T follicular helper cell (primary cell): ENCODE measurements around the gene PER1.

ENCODE experiments used
- DNase-seq: peaks from one replicate; pipeline ENCODE4 v3.0.0-alpha.2; 2020; ENCODE audit warnings: low read depth

Gene PER1

DNA sequence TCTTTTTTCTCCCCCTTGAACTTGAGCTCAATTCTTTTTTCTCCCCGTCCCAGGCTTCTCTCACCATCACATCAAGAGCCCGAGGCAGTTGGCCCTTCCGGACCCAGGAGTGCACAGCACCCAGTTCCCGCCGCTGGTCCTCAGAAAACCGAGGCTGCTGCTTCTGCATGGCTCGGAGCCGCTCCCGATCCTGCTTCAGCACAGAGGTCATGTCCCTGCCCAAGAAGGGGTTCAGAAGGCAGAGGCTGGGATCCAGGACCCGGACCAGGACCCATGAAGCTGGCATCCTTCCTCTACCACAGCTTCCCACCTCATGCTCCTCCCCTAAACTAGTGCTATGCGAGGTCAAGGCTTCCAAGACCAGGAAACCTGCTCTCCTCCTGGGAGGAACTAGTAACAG, 10.5 kb downstream of the PER1 start:
- no peak for DNase-seq

DNA sequence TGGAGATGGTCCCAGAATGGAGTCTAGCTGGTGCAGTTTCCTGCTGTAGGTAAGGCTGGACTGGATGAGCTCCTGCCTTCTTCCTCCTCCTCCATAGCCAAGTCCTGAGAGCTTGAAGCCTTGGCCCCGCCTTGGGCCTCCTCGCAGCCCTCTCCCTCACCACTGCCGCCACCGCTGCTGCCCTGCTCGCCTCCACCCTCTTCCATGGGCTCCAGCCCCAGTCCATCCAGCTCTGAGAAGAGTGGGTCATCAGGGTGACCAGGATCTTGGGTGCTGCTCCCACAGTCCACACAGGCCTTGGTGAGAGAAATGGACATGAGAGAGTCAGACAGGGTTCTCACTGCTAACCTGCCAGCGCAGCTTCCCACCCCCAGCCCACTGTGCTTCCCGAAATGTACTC, 11.2 kb downstream of the PER1 start:
- DNase-seq: no peak

DNA sequence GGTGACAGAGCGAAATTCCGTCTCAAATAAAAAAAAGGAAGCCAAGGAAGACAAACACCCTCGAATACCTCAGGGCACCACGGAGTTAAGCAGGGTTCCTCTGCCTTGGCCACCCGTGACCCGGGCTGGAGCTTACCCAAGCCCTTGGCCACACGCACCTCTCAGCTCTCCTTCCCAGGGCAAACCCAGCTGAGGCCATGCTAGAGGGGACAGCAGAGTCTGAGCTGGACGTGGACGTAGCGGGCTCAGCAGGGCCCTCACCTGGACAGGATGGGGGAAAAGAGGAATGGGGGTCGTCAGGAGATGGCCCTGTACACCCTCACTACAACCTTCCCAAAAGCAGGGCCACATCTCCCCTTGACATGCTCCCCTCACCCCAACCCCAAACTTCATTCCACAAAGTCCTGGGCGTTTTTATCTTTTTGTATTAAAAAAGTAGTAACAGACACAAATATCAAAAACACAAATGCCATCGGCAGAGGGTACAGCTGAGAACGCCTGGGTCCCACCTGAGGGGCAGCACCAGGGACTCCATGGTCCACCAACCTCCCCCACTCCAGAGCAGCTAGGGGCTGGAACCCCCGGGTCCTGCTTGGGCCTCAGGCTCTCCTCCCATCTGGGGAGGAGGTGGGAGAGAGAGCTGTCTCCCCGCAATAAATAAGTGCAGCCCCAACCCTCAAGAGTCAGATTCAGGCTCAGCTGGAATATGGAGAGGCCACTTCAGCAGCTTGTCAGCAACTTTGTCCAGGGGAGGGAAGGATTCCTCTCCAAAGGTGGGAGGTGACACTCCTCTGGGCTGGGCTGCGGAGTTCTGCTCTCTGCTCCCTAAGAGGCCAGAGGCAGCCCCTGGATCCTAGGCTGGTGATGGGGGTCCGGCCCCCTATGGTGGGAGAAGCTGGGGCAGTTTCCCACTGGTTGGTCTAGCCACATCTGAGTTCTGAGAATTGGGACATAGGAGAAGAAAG, 11.9 kb downstream of the PER1 start:
- DNase-seq: no peak

DNA sequence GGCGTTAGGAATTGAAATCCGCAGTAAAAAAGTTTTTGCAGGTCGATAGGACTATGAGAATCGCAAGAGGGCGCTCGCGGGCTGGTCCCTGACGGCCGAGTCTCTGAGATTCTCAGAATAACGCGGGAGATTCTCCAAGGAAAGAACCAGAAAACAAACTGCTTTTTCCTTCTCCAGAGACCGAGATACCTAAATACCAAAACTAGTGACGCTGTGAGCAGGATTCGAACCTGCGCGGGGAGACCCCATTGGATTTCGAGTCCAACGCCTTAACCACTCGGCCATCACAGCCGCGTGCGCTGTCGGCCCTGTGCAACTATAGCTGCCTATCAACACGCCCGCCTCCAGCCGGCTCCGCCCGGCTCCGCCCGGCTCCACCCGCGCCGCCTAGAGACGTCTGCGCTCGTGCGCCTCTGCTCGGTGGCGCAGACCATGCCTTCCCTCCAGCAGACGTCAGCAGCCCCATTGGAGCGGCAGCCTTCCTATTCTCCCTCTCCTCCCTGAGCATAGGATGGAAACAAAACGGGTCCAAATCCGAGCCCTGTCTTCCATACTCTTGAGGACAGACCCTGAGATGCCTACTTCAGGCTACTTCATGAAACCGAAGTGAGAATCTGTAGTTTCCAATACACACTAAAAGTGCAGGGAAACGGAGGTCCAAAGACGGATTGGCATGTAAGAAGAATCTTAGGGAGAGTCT, 13.4 kb downstream of the PER1 start:
- peak; percentile 90 for DNase-seq

DNA sequence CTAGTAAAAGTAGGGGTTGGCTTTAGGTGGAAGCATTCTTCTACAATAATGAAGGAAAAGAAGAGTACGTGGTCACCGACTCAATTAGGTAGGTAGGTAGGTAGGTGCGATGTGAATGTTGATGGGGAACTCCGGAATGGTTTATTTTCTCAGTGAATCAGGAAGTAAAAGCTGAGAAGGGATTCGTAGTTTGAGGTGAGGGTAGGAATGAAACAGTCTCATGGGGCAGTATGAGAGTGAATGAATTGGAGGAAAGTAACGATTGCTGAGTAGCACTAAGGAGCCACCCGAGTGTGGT, 13.9 kb downstream of the PER1 start:
- DNase-seq: no peak

DNA sequence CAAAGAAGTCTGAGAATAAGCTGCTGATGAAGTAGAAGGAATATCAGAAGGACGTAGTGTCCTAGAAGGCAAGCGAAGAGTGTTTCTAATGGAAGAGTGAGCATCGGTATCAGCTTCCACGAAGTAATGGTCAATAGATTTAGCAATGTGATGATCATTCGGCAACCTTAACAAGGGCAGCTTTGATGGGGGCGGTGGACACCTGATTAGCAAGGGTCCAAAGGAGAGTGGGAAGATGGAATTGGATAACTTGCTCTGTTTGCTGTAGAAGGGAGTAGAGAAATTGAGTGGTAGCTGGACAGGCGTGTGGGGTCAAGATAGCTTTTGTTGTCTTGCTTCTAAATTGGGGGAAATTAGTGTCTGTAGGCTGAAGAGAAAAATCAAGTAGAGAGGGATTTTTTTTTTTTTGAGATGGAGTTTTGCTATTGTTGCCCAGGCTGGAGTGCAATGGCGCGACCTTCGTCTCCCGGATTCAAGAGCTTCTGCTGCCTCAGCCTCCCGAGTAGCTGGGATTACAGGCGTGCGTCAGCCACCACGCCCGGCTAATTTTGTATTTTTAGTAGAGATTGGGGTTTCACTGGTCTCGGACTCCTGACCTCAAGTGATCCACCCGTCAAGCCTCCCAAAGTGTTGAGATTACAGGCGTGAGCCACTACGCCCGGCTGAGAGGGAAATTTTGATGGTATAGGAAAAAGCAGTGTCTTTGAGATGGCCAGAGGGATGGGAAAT, 14.4 kb downstream of the PER1 start:
- DNase-seq: no peak

DNA sequence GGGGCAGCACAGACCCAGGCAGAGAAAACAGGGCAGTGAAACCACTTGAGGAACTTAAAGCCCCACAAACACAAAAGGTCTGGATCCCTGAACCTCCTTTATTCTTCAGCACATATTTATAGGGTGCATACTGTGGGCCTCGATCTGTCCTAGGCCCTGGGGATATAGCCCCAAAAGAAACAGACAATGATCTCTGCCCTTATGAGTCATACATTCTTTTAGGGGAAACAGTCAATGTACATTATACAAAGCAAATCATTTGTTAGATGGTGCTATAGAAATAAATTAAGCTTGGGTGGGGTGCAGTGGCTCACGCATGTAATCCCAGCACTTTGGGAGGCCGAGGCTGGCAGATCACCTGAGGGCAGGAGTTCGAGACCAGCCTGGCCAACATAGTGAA, 18.3 kb downstream of the PER1 start:
- DNase-seq: no peak

DNA sequence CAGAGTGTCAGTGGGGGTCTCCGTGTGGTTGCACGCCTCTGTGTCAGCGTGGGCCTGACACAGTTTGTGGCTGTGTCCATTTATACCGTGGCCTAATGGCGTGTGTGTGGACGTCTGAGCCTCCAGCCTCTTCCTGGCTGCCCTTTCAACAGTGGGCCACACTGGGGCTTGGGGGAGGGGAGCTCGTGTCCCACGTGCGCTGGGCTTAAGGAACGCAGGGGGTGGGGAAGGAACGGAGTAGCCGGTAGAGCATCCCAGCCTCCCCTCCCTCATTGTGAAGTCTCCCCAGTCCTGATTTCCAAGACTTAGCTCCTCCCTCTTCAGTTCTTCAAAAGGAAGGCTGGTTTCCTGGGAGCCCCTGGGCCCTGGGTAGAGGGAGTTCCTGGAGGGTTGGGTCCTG, 18.8 kb downstream of the PER1 start:
- no peak for DNase-seq

DNA sequence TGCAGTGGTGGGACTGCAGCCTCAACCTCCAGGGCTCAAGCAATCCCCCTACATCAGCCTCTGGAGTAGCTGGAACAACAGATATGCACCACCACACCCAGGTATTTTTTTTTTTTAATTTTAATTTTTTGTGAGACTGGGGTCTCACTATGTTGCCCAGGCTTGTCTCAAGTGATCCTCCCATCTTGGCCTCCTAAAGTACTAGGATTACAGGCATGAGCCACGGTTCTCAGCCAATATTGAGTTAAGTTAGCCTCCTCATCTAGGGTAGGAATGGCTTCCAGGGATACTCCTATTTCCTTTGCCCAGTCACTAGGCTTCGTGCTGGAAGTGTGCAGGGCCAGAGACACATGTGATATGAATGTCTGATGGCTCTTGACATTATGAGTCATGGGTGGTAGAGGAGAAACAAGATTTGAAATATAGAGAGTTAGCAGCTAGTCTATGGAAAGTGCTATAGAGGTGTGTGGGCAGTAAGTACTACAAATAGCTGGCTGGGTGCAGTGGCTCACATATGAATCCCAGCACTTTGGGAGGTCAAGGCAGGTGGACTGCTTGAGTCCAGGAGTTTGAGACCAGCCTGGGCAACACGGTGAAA, 20.3 kb downstream of the PER1 start:
- no peak for DNase-seq

DNA sequence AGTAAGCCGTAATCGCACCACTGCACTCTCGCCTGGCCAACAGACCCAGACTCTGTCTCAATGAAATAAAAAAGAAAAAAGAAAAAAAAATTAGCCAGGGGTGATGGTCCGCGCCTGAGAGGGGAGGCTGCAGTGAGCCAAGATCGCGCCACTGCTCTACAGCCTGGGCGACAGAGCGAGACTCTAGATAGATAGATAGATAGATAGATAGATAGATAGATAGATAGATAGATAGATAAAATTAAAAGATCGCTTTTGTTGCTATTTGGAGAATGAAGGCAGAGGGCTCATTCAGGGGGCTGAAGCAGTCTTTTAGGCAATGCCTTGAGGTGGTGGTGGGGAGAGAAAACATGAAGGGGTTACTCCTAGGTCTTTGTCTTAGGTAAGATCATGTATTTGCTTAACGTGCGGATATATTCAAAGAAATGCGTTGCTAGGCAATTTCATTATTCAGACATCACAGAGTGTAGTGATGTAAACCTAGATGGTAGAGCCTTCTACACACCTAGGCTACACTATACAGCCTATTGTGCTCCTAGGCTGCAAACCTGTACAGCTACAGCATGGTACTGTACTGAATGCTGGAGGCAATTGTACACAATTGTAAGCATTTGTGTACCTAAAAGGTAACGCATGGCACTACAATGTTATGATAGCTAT, 23.9 kb downstream of the PER1 start:
- no peak for DNase-seq

DNA sequence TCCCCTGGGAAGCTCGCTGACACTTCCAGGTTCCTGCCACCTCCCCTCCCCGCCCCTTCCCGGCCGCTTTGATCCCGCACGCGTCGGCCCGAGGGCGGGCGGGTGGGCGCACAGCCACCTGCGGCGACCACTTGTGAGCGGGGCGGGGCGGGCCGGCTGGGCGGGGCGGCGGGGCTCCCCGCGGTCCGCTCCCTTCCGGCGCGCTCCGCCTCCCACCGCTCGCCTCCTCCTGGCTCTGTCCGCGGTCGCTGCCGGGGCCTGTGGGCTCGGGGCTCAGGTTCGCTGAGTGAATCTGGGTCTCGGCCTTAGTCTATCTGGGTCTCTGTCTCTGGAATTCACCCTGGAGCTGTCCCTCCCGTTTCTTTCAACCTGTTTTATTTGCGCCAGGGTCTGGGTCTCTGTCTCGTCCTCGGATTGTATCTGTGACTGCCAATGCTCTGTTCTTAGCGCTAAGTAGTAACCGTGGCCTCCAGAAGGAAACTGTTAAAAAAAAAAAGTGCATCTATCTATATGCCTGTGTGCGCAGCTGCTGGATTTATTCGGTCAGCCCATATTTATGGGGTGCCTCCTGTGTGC, 25.6 kb downstream of the PER1 start:
- DNase-seq: no peak

DNA sequence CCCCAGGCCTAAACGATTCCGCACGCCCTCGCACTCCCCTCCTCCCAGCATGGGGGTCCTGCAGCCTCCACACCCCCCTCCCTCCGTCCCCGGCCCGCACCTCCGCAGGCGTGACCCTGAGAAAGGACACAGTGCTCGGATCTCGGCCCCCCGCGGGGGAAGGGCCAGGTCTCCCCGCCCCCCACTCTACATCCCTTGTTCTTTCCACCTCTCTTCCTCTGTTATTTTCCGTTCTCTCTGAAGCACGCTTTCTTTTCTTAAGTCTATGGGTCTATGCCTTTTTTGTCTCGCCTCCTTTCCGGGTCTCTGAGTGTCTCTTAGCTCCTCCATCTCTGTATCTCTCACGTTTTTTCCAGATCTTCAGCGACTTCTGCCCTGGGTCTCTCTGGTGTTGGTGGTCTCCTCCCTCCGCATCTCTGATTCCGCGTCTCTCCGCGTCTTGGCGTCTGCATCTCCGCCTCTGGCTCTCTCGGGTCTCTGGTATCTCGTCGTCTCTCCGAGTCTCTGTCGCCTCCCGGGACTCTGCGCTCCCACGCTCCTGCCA, 26.2 kb downstream of the PER1 start:
- no peak for DNase-seq

DNA sequence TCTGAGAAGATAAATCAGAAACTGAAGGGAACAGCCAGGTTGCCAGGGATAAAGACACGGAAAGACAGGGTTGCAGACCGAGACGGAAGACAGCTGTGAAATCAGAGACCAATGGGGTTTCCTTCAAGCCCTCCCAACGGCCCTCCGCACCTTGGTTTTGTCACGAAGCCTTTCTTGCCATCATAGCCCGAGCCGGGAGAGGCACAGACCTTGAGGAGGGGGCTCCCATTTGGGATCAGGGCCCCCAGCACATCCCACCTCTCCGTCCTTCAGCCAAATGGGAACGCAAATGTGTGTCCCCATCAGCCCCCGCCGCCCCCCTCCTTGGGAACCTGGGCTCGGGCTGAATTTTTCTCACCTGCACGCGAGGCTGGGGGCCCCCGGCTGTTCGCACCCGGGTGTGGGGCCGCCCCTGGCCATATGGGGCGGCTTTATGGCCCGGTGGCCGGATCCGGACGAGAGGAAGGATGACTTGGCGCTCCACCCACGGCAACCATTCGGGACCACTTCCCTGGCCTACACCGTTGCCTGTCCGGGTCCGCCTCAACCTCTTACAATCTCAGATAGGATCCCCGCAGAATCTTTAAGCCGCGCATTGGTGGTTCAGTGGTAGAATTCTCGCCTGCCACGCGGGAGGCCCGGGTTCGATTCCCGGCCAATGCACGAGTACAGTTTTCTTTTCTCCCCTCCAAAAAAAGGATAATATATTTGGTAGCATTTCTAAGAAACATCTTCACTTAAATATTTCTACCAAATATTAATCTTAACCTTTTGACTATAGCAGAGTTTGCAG, 26.9 kb downstream of the PER1 start:
- DNase-seq: peak; percentile 82

DNA sequence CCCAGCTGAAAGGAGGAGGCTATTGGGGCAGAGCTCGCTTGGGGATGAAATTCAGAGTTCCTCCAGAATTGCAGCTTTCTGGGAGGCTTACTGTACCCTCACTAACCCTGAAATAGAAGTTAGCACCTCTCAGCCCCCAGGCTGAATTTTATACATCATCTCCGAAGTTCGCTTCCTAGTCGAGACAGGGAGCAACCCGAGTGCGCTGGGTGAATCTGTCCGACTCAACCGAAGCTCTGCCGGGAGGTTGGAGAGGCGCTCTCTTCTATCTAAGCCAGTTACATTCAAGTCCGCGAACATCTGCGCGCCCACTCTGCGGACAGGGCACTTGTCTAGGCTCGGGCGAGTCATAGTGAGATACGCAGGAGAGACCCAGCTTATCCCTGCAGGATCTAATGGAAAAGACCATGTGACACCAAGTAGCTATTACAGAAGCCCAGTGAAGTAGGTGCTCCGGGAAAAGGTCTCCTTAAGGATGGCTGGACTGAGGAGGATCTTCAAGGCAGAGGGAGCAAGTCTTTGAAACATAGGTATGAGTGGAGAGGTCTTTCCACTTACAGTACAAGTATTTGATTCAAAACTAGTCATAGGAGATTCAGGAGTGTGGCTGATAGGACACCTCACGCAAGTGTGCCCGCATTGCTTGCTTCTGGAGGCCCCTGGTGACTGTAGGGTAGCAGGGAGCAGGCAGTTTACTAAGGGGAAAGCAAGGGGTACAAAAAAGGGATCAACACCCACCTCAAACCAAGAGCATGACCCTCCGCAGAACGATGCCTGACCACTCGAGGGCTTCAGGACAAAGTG, 27.7 kb downstream of the PER1 start:
- no peak for DNase-seq

DNA sequence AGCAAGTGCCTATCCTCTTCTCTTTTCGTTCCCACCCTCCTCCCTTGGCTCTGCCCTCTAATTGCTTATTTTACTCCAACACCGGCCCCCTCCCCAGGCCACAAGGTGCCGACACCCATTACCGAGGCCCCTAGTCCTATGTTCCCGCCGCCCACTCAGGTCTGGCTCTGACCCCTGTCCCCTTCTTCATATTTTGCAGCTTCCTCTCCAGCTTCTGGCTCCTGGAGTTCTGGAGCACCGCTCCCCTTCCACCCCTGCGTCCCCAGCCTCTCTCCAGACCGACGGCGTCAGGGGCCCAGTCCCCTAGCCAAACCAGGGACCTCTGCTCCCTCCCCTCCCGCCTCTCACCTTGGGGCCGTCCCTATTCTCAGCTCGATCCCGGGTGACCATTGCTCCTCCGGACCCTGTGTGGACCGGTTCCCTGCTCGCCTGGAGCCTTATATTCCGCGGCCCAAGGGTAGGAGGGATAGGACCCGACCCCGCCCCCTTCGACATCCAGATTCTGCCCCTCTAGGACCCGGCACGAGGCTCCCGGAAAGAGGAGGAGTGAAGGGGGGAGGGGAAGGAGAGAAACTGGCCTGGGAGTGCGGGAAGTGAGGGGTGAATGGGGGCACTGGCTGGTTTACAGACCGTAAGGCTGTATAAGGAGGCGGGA, 28.4 kb downstream of the PER1 start, which contains the start of gene HES7:
Gene HES7 (minus strand): TSS at position 412 of the 655 bp plus-strand sequence. CDS start 22 bp downstream, at position 390.
- DNase-seq: no peak

DNA sequence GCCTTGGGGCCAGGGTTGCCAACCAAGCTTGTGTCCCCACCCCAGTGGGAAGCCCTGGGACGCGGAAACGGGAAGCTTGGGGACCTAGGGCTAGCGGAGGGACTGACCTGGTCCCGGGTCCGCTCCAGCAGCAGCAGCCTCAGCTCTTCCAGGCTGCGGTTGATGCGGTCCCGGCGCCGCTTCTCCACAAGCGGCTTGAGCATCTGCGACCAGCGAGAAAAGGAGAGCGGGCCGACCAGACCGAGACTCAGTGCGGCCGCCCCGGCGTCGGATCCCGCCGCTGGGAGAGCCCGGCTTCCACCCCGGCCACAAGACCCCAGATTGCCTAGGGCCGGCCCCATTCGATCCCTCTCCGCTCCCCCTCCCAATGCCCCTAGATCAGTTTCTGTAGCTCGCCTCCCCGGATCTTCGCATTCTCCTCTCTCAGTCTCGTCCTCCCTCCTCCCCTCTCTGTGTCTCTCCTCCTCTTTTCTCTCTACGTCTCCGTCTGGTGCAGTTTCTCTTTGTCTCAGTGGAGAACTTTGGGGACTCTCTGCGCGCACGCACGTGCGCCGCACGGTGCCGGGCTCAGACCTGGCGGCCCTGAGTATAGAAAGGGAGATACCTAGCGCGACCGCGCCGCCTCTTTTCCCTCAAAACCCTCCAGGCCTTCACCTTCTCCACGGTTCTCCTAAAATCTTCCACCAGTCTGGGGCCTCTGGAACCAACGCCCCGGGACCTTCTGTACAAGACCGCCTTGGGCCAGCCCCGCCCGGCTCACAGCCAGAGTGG, 29.1 kb downstream of the PER1 start:
- DNase-seq: no peak

DNA sequence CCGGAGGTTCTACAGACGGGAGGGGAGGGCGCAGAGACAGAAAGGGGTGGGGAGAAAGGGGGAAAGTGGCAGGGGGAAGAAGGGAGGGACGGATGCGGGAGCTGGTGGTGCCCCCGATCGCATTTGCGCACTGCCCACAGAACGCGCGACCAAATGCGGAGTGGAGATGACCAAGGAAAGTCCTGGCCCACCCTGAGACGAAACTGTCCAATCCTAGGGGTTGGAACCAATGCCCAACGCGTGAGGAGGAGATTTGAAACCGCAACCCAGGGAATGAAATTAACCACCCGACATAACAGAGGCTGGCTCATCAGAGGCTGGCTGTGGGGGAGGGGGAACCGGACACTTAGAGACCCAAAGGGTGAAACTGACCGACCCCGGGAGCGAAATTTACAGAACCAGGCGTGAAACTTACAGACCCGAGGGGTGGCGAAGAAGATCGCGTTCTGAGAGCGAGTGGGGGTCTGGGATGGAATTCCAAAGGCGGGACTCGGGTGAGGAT, 29.7 kb downstream of the PER1 start:
- no peak for DNase-seq
